LNCAP (cell line): Measurements from ENCODE around the gene CARD10.
A peak's percentile ranks its signal among the peaks of the same experiment; 100 is the strongest.

Source experiments
- TF ChIP-seq, protein P1 (sequence below): fragments of 450-650 bp; IDR thresholded peaks from 2 replicates; pipeline ENCODE4 v1.5.1; 2017; ENCODE audit warnings: mild to moderate bottlenecking

Gene CARD10

DNA sequence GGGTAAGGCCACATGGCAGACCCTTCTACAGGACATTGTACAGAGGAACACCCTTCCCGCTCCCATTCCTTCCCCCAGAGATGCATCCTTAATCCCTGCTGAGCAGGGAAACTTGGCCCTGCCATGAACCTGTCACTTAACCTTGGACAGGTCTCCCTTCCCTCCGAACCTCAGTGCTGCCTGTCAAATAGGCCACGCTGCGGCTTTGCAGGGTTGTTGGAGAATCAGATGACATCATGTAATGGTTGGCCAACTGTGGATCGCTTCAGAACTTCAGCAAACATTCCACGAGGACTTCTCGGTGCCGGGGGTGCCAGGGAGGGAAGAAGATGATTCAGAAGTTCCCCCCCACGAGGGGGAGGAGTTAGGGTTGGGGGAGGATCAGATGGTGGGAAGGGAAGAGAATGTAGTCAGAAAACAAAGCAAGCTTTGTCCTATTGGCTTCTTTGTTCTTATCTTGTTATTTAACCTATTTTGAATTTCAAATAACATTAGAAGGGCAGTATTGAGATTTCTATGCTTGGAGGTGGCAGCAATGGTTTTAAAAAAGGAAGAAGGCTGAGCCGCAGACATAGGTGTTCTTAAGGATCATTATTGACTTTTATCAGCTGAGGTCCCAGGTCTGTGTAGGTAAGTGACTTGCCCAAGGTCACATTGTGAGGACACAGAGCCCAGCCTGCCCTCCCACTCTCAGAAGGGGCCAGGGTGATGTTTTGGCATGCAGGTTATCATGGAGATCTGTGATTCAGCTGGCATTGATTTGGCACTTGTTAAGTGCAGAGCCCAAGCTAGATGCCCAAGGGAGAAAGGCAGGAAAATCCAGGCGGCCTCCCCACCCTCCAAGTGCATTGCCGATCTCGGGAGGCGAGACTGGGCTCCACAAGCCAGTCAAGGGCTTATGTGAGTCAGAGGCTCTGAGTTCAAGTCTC lies 44.2 kb upstream of the CARD10 start:
- TF ChIP-seq, protein P1, sequence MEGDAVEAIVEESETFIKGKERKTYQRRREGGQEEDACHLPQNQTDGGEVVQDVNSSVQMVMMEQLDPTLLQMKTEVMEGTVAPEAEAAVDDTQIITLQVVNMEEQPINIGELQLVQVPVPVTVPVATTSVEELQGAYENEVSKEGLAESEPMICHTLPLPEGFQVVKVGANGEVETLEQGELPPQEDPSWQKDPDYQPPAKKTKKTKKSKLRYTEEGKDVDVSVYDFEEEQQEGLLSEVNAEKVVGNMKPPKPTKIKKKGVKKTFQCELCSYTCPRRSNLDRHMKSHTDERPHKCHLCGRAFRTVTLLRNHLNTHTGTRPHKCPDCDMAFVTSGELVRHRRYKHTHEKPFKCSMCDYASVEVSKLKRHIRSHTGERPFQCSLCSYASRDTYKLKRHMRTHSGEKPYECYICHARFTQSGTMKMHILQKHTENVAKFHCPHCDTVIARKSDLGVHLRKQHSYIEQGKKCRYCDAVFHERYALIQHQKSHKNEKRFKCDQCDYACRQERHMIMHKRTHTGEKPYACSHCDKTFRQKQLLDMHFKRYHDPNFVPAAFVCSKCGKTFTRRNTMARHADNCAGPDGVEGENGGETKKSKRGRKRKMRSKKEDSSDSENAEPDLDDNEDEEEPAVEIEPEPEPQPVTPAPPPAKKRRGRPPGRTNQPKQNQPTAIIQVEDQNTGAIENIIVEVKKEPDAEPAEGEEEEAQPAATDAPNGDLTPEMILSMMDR = no peak

DNA sequence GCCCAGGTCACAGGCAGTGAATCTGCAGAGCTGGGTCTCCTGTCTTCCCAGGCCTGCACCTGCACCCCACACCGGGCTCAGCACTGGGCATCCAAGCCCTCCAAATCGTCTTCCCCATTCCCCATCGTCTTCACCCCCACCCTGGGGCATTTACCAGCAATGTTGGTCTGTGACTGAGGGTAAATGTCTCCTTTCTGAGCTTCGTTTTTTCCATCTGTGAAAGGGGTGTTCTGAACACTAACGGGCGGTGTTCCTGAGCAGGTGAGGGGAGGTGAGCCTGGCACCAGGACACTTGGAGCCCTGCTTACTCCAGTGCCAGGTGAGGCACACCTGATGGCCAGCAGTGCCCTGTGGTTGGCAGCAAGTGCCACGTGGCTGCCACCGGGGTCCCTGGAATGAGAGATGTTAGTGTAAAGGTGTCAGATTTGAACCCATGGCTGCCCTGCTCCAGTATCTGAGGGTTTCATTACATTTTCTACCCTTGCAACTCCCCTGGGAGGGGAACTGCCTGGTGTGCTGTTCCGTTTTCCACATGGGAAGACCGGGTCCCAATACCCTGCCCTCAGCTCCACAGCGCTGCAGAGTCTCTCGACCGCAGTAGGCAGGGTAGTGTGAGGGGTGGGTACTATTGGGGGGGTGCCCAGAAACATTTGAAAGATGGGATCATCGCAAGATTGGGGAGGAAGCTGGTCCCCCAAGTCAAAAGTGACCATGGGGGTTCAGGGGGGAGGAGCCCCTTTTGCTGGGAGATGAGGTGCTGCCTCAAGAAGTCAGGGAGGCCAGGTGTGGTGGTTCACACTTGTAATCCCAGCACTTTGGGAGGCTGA lies 43.0 kb upstream of the CARD10 start:
- TF ChIP-seq, protein P1 = no peak

DNA sequence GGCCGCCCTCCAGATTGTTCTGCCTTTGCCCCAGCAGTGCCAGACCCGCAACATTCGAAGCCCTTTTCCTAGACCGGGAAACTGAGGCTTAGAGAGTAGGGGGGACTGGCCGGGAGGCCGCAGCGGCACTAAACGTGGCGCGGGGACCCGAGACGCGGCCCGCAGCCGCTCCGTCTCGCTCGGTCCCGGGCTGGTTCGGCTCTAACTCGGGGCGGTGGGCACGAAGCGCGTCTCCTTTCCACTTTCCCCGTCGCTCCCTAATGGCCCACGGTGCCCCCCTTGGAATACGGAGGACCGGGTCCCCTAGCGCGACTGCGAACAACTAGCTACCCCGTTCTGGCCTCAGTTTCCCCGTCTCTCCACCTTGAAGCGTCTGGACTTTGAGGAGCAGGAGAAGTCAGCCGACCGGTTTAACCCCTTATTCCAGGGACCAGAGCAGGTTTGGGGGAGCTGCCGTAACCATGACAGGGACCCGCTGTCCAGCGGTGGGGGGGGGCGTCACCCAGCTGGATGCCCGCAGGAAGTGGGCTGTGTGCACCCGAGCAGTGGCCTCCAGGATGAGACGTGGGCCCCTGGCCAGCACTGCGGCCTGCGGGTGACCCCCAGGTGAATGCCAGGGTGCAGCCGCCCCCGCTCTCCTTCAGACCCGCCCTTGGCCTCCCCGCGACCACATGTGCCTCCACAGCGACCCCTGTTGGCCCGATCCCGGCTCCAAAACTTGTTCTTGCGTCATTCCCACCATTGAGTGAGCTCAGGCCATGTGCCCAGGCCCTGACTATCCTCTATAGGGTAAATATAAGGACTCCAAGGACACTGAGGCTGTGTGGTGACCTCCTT lies 42.2 kb upstream of the CARD10 start:
- TF ChIP-seq, protein P1 = peak; percentile 53; the same call in 1 of the 2 replicates

DNA sequence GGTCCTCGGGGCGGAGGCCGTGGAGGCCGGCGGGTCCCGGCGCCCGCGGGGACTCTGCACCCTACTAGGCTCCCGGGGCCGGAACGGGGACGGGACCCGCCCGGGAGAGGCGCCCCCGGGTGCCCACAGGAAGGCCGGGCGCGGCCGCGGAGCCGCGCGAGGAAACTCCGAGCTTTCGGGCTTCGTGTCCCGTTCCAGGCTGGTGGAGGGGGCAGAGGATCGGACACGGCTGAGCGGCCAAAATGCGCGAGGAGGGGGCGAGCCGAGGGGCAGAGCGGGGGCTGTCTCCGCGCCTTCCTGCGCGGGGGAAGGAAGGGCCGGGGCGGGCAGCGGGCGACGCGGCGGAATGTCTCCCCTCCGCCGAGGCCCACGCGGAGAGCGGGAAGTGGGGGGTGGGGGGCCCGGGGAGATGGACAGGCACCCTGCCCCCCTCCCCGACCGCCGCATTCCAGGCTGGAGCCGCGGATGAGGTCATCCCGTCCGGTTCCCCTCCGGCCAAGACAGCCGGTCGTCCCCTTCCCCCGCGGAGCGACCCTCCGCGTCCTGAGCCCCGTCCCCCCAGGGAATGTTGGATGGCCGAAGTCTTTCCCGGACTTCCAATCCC lies 41.5 kb upstream of the CARD10 start:
- TF ChIP-seq, protein P1 = no peak

DNA sequence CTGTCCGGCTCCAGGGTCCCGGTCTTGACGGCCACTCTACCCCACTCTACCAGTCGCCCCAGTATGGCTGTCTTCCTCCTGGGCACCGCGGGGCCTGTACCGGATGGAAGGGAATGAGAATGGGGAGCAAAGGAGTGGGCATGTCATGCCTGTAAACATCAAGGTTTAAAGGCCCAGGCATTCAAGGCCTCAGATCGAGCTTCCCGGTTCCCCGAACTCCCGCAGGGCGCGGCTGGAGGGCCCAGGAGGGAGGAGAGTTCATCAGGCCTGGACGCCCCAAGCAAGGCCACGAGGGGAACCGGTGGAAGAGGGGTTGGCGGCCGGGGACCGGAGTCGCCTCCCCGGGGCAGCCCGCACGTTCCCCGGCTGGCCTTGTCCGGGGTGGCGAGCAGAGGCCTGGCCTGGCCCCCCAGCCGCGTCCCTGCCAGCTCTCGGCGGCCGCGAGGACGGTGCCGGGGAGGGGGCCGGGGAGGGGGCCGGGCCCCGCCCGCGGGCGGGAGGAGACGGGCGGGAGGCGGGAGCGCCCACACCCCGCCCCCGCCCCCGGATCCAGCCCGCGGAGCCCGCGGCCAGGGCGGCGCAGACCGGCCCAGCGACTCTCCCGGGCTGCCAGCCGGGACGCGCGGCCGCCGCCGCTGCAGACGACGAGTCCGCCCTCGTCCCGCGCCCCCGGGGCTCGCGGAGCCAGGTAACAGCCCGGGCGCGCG lies 40.8 kb upstream of the CARD10 start, which contains the start of gene CDC42EP1:
TSS of gene CDC42EP1 (plus strand) at position 580 of the 707 bp plus-strand sequence. CDS start 5,870 bp downstream, outside the sequence.
- TF ChIP-seq, protein P1 = no peak

DNA sequence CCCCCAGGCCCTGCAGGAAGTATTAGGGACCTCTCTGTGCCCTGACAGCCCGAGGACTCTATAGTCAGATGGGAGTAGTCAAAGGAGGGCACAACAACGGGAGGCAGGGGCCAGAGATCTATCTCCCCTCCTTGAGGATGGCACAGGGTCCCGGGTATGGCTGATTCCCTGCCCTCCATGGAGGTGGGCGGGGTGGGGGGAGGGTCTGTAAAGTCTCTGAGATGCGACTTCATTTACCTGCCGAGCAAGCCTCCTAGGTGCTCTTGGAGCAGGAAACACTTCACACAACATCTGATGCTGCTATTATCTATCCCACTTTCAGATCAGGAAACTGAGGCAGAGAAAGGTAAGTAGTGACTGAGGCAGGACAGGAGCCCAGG lies 40.3 kb upstream of the CARD10 start:
- TF ChIP-seq, protein P1 = no peak
